Esophagus mucosa (tissue), 1 donor: ENCODE results near the gene CRIP1. TPM values are rescaled to one million over a fixed set of nuclear protein-coding genes. Genes with fewer than 3 reads are reported as not detected.
A peak's percentile ranks its signal among the peaks of the same experiment; 100 is the strongest.

Experiments
- ATAC-seq: fragments of 200-7000 bp; cut with Tn5 transposase; one replicate; pipeline ENCODE4 v1.9.1; 2020
- total RNA-seq: library from RNA; stranded (reverse); gene quantifications from one replicate; pipeline ENCODE4 v1.2.4, GENCODE V29; 2023
- donor health status: DM: yes; HTN: yes; CAD: no.

CRIP1 gene
- total RNA-seq, 1 donor from 2014 or later, result 42.6 TPM

DNA sequence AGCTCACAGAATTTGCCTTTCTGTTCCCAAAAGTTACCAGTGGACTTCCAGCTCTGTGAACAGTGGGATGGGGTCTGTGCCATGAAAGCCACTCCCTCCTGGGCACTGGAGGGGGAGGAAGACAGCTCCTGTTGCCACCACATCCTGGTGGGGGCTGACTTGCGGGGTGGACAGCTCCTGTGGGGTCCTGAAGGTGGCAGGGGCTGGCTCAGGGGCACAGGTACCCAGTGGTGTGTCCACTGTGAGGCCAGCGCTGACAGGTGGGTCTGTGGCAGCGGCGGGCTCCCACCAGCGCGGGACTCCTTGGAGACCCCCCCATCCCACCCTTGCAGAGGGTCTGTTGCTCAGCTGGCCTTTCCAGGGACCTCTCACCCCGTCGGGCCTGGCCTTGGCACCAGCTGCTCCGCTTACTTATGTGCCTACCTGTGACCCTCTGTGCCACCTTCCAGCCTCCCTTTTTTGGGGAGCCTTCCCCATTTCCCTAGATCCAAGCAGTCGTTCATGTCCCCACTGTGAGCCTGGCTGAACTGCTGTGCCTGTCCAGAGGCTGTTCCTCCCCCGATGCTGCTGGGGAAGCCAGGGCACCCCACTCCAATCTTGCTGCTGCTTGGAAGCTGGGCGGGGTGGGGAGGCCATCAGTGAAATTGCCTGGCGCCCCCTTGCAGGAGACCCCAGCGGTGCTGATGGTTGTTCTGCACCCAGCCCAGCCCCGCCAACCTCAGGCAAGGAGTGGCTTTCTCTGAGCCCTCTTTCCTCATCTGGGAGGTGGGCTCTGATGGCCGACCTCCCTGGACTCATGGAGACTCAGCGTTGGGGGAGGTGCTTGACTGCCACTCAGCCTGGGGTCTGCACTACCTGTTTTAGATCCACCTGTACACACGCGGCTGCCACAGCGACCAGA, 6.5 kb downstream of the CRIP1 start:
- ATAC-seq, result no peak

DNA sequence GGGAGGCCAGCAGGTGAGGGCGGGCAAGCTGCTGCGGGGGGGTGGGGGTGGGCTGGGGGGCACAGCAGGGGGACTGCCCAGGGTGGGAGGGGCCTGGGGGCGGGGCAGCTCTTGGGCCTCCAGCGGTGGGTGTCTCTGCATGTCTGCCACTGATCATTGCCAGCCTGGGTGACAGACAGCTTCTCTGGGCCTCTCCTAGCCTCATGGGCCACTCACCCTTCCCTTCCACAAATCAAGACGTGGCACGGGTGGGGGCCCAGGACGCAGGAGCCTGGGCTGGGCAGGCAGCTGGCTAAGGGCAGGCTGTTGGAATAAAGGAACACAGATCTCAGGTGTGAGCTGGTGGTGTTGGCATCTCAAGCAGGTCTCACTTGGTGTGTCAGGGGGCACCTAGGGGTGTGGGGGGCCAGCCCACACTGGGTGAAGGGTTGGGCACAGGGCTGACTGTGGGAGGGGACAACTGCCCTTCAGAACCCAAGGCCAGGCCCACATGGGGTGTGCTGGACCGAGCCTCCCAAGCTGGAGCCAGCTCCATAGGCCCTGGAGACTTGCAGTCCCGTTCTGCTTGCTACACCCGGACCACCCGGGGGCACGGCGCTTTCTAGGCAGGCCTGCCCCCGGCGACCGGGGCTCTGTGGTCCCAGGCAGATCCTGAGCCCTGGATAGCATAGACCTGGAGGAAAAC, 7.4 kb downstream of the CRIP1 start:
- ATAC-seq, result no peak

DNA sequence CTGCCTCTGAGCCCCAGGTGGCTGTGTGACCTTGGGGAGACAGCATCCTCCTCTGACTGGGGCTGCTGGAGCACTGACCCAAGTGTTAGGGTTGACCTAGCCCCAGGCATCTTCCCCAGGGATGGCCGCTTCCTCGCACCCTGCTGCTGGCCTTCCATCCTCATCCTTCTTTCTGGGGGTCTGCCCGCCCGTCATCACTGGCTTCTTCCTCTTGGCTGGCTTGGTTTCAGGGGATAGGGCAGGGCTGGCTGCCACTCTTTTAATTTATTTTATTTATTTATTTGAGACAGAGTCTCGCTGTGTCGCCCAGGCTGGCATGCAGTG, 7.9 kb downstream of the CRIP1 start:
- no peak for ATAC-seq

DNA sequence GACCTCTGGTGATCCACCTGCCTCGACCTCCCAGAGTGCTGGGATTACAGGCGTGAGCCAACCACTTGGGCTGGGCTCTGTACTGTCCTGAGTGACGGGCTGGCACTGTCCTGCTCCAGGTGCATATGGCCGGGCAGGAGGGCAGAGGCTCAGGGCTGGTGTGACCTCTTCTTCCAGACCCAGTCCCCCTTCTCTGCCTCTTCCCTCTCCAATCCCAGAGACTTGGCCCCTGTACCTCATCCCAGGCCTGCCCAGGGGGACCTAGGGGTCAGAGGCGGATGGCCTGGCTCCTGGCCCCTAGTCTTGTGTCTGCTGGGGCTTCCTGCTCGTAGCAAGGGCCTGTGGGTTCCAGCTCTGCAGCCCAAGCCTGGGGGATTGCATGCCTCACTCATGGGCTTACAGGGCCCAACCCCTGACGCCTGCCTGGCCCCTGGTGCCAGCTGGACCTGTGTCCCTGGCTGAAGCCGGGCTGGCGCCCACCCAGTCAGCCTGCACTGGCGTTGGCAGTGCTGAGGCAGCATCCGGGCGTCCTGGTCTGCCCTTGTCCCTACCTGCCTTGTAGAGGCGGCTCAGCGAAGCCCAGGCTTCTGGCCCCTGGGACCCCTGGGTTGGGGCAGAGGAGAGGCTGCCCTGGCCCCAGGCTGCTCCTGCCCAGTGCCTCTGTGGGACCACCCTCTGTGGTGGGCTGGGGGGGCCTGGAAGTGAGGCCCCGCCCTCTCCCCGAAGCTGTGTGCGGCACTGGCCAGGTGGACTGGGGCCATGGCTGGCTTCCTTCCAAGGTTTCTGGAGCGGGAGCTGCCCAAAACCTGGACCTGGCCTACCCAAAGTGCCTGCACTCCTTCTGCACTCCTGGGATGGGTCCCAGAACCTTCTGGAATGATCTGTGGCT, 8.7 kb downstream of the CRIP1 start:
- no peak for ATAC-seq

DNA sequence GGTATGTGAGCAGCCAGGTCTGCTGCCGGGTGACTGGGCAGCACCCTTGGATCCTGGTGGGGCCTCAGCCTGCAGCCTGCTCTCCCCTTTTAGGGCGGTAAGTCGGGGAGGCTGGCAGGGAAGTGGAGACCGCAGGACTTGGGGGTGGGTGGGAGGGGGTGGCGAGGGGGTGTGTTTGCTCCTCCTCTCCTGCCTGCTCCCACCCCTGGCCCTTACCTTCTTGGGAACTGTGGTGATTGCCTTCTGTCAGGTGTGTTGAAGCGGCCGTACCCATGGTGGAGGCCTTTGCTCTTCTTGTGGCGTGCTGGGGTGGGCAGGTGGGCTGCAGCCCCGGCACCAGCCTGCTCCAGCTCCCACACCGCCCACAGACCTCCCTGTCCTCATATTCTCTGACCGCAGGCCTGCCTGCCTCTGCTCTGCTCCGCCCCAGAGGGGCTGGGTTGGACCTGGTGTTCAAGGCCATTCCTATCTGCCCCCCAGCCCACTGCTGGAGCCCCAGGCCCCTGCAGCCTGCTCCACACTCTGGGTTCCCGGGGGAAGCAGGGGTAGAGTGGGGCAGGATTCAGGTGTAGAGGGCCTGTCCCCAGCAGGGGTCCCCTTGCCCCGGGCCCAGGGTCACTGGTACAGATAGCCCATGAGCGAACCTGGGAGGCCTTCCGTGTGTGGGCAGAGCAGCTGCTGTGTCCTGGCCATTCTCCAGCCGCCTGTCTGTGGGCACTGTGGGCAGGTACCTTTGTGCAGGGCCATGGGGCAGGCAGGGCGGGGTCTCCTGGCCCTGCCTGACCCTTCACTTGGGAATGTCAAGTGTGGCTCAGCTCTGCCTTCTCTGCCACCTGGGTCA, 9.5 kb downstream of the CRIP1 start:
- ATAC-seq, result no peak

DNA sequence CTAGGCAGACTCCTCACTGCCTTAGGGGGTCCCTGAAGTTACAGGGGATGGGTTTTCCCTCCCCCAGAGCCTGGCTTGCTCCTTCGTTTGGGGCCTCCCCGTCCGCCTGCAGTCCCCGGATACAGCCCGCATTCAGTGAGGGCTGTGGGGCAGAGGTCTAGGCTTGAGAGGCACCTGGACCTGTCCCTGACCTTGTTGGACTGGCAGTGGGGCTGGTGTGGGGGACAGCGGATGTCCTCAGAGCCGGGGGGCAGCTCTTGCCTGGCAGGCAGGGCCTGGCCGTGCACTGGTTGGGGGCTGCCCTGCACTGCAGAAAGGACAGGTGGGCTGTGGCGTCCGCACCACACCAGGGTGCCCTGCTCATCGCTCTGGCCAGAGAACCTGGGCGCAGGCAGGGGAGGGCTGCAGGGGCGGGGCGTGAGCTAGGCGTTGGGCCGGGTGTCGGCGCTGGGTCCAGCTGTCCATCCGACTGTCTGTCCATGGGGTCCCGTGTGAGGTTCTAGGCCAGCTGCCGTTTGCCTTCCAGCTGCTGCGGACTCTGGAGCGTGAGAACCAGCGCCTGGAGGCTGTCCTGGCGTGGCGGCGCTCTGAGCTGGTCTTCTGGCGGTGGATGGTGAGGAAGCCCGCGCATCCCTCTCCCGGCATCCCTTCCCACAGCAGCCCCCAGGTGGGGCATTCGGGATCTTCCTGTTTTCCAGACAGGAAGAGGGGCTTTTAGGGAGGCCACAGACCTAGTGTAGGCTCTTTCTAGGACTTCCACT, 10.3 kb downstream of the CRIP1 start:
- no peak for ATAC-seq

DNA sequence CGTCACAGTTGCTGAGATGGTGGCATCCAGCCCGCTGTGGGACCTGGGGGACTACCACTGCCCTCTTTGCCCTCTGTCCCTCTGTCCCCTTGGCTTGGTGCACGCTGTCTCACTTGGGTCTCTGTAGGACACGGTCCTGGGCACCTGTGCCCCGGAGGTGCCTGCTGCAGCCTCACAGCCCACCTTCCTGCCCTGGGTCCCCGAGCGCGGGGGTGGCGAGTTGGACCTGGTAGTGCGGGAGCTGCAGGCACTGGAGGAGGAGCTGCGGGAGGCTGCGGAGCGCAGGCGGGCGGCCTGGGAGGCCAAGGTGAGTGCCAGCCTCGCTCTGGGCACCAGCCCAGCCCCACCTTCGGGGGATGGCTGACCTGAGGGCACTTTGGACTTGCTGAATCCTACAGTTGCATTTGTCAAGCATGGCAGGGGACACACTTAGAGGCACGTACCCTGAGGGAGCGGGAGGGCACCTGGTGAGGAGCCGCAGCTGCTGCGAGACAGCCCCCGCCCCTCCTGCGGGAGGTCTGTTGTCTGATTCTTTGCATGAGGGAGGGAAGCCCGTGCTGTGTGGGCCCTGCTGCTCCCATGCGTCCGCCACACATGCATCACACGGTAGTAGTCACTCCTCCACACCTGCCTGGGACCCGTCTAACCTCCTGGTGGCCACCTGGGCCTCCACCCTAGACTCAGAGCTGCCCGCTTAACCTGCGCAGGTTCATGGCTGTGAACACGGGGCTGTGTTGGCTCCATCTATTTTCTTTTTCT, 11.2 kb downstream of the CRIP1 start:
- ATAC-seq, result no peak

DNA sequence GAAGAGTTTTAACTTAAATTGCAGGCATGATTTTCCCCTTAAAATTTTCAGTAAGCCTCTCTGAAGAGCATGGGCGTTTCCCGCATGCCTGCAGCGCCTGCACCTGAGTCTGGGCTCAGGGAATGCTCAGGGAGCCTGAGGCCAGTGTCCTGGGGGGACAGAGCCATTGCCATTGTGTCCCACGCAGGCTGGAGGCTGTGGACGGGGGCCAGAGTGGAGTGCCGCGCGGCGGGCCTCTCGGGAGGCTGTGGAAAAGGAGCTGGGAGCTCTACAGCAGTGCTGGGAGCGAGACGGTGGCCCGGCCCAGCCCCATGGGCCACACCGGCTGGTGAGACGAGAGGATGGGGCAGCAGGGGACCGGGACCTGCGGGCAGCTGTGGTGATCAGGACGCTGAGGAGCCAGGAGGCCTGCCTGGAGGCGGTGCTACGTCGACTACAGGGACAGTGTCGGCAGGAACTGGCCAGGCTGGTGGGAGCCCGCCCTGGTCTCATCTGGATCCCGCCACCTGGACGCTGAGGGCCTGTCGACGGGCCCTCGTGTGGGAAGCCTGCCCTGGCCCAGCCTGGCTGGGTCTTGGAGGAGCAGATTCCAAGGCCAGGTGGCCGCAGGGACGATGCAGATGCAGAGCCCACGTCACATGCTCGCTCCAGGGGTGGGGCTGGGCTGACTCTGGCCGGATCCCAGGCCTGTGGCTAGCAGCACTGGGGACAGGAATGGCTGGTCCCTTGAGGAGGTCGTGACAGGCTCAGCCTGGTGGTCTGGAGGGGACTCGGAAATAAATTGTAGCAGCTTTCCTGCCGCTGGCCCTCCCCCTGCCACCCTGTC, 12.0 kb downstream of the CRIP1 start:
- no peak for ATAC-seq

DNA sequence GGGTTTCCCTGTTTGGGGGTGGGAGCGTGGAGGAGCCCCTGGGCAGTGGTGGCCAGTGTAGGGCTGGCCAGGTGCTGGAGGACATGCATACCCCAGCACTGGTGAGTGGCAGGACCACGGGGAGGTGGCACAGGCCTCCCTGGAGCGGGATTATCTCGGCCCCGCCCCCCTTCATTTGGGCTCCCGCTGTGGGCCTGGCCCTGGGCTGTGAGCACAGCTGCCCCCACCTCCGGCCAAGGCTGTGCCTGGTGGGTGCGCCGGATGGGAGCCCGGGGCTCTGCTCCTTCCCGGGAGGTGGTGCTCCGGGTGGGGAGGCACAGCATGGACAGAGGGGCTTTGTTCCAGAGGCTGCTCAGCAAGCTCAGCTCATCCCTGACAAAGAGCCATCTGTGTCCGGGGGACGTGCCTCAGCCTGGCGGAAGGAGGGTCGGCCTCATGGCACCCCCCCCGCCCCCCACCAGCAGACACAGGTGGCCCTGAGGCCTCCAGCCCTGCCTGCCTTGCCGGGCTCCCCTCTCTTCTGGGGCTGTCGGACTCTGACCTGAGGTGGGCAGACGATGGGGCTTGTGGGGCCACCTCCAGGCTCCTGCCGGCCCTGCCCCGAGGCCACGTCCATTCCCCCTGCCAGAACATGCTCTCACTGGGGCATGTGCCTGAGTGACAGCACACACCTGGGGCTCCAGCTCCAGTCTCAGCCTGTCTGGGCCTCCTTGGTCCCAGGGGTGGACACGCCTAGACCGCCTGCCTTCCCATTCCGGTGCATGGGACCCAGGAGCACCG, 12.8 kb downstream of the CRIP1 start:
- ATAC-seq, result peak; percentile 37

DNA sequence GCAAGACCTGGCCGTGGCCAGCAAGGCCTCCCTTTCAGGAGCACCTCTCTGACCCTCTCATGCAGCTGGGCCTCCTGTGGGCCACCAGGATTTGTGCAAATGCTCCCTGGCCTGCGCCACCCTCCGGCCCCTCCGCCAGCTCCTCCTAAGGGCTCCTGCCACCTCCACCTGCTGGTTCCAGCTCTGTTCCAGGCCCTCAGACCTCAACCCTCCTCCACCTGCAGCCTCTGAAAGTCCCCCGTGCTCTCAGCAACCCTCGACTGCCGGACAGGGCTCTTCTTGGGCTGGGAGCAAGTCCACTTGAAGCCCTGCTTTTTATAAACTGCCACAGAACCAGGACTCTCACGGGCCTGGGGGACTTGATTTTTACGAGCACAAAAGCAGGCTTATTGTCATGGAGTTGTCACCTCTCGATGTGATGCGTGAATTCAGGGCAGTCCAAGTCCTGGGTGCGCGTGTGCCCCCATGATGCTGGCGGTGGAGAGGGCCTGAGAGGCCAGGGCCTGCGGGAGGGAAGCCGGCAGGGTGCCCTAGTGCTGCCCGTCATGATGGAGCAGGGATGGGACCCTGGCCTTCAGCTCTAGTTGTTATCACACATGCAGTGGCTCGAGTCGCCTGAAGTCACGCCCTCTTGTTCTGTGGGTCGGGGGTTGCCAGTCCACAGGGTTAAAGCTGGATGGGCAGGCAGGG, 13.5 kb downstream of the CRIP1 start:
- no peak for ATAC-seq

DNA sequence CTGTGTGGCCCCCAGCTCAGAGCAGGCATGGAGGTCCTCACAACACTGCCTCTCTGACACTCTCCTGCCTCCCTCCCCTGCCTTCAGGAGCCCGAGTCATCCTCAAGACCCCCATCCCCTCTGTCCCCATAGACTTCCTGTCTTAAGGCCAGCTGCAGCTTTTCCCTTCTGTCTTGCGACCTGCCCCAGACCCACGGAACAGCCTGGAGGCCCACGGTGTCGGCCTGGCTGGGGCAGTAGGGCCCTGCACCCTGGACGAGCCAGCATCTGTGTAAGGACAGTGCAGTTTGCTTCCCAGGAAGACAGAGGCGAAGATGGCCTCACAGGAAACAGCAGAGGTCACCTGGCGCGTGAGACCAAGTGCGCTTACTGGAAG, 14.0 kb downstream of the CRIP1 start:
- ATAC-seq, result no peak

DNA sequence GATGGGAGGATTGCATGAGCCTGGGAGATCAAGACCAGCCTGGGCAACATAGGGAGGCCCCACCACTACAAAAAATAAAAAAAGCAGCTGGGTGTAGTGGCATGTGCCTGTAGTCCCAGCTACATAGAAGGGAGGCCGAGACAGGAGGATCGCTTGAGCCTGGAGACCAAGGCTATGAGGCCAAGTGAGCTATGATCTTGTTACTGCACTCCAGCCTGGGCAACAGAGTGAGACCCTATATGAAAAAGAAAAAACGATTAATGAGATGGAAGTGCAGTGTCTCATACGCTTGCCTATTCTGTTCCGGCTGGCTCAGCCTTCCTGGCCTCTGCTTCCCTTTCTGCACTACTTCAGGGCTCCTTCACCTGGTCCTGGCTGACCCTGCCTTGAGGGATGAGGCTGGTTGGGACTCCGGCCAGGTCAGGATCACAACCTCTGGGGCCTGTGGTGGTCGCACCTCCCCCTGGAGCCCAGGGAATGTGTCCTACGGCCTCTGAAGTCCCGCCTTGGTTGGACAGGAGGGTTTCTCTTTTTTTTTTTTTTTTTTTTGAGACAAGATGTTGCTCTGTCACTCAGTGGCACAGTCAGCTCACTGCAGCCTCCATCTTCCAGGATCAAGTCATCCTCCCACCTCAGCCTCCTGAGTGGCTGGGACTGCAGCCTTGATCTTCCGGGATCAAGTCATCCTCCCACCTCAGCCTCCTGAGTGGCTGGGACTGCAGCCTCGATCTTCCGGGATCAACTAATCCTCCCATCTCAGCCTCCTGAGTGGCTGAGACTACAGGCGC, 15.0 kb downstream of the CRIP1 start:
- ATAC-seq, result no peak

DNA sequence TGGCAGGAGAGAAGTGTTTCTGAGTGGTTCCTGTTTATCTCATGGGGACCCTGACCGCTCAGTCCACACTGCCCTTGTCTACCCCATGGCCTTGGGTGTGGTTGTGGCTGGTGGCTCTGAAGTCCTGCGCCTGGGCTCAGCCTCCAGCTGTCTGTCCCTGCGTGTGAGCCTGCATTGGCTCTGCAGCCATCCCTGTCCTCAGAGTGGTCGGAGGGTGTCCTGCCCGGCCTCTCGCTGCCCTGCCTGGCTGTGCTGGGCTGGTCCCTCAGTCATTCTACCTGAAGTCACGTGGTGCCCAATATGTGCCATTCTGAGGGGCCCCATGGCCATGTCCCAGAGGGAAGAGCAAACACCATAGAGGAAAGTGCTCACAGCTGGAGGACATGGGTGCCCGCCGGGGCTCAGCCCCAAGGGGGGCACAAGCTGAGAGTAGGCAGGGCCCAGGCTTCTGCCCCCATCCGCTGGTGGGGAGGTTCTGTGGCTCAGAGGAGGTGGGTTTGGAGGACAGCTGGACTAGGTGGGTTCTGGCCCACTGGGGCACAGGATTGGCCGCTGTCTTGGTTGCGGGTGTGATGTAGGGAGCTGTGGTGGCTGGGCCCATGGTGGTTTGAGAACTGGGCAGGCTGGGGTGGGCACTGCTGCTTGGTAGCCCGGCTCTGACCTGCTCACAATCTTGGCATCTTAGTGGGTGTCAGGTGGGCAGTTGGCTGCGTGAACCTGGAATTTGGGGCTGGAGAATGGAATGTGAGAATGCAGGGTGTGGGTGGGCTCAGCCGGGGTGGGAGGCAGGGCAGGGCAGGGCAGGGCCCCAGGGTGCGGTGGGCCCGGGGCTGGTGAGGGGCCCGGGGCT, 16.0 kb downstream of the CRIP1 start:
- no peak for ATAC-seq

DNA sequence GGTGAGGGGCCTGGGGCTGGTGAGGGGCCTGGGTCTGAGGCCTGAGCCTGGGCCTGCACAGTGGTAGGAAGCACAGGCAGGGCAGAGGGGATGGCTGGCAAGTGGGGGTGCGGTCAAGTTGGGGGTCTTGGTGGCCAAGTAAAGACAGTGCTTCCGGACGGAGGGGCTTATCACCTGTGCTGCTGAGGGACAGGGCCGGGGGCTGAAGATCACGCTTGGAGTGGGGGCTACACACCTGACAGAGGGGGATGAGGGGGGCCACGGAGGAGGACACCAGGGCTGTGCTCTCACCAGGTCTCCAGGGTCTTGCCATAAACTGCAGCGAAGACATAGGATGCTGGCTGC, 16.6 kb downstream of the CRIP1 start:
- peak; percentile 3 for ATAC-seq

DNA sequence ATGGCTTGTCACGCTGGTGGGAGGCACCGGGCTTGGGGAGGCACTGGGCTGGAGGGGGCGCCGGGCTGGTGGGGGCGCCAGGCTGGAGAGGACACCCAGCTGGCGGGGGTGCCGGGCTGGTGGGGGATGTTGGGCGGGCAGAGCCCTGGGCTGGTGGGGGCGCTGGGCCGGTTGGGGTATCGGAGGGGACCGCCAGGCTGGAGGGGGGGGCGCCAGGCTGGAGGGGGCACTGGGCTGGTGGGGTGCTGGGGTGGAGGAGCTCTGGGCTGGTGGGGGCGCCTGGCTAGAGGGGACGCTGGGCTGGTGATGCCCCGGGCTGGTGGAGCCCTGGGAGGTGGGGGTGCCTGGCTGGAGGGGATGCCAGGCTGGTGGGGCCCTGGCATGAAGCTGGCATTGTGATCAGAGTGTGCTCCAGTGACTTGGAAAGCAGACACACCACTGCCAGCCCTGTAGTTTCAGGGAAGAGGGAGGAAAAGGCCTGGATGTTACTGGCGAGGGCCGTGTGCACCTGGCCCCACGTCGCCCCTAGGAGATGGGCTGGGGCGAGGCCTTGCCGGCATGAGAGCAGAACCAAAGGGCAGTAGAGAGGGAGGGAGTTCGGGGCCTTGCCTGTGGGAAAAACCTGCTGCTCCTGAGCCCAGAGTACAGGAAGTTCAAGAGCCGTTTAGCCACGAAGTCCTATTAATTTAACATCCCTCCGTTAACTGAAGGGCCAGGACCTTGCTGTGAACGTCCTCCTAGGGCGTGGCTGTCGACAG, 17.4 kb downstream of the CRIP1 start:
- no peak for ATAC-seq

DNA sequence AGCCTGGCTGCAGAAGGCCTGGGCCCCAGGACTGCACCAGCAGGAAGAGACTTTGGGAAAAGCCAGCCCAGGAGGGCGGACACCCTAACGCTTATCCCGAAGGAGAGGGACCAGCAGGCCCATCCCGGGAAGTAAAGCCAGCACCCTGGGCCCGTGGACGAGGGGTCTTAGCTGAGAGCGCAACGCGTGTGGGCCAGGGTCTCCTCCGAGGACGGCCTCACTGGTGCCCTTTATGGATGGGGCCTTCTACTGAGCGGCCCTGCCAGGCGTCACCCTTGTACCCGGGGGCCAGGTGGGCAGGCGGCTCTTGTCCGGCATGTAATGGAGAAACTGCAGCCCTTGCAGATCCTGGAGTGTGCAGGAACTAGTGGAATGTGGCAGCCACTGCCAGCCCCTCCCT, 18.4 kb downstream of the CRIP1 start:
- no peak for ATAC-seq
